Fibroblast of skin of right biceps (primary cell): ENCODE data around the gene MCOLN2.

Experiments used
- DNase-seq: peaks from one replicate; pipeline ENCODE4 v3.0.0-alpha.2; 2013

The MCOLN2 gene

DNA sequence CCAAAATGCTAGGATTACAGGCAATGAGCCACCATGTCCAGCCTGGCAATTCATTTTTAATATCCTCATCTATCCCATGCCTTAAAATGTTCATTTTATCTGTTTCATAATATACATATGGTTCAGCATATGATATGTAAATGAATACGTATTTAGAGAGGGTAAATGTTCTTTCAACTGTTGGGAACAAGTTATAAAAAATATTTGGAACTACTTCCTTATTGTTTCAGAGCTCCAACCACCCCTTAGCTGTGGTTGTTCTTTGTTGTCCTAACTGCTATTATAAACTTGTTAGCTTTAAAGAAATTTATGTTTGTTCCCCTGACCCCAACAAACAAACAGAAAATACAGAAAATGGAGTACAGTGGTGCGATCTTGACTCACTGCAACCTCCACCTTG lies 14.5 kb downstream of the MCOLN2 start:
- DNase-seq, result no peak

DNA sequence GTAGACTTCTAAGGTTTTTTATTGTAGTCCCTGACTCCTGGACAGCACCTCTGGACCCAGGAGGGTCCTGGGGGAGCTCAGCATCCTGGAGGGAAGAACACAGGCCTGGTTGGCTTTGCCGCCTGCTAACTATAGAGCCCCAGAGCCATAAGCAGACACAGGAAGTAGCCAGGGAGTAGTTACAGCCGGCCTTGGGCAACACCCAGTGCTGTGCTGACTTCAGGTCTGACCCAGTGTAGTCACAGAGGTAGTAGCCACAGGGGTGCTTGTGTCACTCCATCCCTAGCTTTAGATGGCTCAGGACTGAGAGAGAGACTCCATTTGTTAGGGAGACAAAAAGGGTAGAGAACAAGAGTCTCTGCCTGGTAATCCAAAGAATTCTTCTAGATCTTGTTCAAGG lies 21.9 kb downstream of the MCOLN2 start:
- no peak for DNase-seq

DNA sequence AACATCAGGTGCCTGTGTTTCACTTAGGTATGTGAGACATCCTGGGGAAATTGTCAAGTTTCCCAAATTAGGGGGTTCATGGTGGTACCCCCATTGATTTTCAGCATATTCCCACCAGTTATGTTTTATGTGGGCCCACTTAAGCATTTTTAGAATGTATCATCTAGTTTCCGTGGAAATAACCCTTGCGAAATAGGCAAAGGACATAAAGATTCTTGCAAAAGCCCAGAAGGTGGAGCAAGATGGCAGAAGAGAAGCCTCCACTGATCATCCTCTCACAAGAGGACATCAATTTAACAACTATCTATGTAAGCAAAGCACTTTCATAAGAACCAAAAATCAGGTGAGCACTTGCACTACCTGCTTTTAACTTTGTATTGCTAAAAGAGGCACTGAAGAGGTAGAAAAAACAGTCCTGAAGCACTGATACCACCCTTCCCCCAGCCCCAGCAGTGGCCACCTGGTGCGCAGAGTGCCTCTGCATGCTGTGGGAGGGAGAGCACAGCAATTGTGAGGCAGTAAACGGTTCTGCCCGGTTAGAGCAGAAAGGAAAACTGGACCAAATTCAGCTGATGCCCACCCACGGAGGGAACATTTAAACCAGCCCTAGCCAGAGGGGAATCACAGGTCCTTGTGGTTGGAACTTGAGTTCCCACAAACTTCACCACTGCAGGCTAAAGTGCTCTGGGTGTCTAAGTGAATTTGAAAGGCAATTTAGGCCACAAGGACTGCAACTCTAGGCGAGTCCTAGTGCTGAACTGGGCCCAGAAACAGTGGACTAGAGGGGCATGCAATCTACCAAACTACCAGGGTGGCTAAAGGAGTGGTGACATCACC lies 23.2 kb downstream of the MCOLN2 start:
- DNase-seq, result peak; percentile 7

DNA sequence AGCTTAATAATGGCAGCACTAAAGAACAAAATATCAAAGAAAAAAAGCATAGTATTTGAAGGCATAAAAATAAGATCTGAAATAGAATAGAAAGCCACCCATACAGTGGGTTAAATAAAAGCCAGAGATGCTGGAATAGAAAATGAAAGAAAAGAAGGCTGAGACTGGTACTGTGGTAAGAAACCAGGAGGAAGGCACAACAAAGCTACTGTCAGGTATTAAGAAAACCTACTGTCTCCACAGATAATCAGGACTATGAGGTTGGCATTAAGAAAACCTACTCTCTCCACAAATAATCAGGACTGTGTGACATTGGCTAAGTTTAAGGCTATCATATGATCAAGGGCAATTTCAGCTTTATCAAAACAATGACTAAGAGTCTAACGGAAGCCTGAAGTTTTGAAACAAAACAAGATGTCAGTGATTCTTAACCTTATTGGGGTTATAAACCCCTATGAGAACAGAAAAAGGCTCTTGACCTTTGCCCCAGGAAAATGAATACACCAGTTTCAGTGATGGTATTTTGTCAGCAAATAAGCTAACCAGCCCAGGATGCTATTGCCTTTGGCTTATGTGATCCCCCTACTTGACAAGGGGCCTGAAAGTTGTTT lies 24.4 kb downstream of the MCOLN2 start:
- no peak for DNase-seq

DNA sequence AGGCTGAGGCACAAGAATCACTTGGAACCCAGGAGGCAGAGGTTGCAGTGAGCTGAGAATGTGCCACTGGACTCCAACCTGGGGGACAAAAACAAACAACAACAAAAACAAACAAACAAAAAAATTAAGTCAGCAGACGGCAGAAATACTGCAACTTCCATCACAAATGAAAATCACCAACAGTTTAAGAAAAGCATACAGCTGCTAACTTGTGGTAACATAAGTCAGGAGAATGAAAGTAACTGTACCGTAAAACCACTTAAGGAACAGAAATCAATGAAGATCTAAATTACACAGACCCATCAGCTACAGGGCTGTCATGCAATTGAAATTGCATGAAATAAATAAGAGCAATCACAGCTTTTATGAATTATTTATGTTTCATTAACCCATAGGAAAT lies 25.0 kb downstream of the MCOLN2 start:
- DNase-seq, result no peak

DNA sequence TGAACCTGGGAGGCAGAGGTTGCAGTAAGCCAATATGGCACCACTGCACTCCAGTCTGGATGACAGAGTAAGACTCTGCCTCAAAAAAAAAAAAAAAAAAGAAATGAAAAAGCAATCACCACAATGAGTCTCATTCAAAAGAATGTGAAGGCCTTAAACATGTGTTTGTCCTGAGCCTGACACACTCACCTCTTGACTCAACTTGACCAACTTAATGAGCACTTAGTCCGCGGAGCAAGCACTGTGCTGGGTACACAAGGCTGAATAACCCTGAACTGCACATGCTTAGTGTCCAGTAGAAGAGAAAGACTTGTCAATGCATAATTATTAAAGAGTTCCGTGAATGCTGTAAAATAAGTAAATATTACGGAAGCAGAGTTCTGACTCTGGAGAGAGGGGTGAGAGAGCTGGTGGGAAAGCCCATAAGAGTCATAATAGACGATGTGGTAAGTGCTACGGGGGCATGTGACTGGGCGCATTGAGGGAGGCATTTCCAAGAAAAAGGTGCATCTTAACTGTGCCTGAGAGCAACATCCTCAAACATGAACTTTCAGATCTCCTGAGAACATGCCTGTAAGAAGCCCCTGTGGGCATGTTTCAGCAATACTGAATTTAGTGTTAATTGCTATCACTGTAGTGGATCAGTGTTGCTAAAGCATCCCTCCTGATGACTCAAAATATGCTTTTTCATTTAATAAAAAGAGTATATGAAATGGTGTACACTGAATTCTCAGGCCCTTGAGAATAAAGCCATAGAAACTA lies 27.2 kb downstream of the MCOLN2 start:
- DNase-seq, result no peak

DNA sequence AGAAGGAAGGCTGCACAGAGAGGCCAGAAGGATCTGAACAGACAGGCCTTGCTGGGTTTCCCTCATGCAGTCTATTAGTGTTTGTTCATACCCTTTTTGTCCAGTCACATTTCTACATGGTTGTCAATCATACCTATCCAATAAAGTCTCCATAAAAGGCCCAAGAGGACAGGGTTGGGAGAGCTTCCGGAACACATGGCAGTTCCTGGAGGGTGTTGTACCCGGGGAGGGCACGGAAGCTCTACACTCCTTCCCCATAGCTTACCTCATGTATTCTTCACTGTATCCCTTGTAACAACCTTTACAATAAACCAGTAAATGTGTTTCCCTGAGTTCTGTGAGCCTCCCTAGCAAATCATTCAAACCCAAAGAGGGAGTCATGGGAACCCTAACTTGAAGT lies 28.0 kb downstream of the MCOLN2 start:
- DNase-seq, result no peak

DNA sequence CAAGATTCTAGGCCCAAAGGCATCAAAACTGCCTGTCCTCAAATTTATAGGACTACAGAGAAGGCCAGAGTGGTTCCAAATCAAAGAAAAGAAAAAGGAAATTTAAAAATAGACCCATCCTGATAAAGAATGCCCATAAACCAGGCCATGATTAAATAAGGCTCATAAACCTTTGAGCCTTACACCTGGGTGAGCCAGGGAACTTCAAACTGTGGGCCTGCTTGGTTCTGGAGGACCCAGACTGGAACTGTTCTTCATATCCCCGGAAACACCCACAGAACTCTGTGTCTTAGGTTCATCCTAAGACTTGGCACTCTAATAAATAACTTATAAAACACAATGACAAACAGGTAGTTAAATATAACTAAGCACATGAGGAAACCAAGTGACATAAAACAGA lies 28.8 kb downstream of the MCOLN2 start:
- no peak for DNase-seq

DNA sequence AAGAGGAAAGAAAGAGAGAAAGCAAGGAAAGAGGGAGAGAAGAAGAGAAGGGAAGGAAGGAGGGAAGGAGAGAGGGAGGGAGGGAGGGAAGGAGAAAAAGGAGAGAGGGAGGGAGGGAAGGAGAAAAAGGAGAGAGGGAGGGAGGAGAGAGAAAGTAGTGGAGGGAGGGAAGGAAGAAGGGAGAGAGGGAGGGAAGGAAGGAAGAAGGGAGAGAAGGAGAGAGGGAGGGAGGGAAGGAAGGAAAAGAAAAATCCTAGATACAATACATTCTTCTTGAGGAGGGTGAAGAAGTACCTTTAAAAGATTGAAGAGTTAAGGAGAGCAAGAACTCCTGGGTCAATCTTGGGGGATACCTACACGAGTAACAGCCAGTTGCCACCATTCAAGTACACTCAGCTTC lies 29.2 kb downstream of the MCOLN2 start:
- no peak for DNase-seq

DNA sequence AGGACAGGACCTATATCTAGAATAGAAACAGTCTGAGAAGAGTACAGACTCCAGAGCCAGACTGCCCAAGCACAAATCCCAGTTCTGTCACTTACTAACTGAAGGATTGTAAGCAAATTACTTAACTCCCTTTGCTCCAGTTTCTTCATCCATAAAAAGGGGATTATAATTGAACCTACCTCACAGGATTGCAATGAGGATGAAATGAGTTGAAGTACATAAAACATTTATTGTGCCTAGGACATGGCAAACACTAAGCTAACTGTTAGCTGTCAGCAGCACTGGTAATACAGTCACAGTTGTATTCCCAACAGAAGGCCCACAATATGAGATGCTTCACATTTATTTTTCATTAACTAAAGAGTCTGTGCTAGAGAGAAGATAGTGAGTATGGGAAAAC lies 33.9 kb downstream of the MCOLN2 start:
- no peak for DNase-seq

DNA sequence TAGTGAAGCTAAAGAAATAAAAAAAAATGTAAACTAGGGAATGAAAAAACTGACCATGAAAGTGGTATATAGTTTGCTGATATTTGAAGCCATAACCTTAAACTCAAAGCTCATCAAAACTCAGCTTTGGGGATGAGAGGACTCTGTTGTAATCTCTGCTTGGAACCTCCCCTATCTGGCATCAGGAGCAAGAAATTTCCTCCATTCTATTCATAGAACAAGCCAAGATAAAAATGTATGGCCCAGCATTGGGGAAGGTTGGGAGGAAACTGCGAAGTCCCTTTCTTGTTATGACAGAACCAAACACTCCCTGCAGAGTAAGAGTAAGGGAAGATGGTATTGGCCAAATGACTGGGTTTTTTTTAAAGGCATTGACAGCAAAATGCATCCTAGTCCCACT lies 35.6 kb downstream of the MCOLN2 start:
- DNase-seq, result no peak

DNA sequence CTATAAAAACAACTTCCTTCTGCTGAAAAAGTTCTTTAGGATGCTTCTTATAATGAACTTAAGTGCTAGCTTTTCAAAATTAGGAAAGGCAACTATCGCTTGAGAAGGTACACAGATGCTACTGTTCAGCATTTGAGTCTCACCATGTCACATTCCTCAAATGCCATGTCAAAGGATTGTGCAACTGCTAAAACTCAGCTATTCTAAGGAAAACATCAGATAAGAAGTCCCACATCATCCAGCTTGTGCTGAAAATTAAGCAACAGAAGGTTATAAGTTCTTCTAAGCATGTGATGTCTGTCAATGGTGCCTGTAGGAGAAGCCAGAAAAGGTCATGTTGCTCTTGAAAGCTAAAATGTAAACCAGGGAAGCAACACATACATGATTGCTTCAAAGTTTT lies 36.5 kb downstream of the MCOLN2 start:
- DNase-seq, result peak; percentile 60

DNA sequence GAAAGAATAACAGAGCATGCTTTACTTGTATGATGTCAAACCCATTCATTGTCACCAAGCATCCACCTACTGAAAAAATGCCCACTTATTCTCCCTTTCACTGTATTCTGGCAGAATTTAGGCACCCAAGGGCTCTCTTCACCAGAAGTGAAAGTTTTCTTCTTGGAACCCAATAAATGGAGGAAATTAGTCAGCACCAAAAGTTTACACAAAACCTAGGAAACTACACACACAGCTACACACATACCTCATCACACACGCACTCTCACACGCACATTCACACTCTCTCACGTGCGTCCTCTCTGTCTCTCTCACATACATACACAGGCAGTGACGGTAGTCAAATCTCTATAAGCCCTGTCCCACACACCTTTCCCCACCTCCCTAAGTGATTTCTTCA lies 37.6 kb downstream of the MCOLN2 start:
- no peak for DNase-seq

DNA sequence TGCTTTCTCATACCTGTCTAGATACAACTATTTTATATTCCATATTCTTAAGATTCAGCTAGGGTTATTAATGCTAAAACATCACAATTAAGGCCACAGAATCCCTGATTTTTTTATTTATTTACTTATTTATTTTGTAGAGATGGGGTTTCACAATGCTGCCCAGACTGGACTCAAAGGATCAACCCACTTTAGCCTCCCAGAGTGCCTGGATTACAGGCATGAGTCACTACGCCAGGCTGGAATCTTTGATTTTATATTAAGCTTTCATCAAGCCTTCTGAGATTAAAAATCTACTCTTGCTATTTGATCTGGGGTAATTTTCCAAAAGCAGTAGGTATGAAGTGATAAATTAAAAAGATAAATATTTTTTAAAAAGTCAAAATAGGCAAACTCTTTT lies 38.9 kb downstream of the MCOLN2 start:
- no peak for DNase-seq

DNA sequence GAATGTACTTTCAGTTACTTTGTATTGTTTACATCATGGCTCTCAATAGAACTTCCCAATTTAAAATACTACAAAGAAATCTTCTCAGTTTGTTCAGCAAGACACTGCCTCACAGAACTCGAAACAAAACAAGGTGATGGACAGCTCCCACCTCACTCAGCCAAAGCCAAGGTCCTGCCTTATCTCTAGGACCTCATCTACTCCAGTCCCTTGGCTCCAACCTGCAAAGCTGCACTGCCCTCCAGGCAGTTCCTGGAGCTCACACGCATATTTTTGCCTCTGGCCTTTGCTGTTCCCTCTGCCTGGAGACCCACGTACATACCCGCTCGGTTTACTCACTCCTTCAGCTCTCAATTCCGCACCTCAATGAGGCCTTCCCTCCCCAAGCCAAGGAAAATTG lies 40.3 kb downstream of the MCOLN2 start:
- no peak for DNase-seq

DNA sequence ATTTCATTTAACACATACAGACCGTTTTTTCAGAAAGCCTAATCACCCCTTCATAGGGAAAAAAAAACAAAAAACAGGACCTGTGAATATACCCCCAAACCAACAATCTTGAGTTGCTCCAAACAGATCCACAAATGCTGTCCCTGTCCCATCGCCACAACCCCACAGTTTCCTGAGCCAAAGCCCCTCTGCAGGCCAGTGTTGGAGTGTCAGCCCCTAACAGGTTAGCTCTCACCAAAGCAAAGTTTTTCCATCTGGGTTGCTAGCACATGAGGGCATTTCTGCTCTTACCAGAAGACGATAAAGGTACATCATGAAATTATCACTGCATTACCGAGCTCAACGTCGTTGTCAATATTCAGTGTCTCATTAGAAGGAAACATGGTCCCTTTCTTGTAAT lies 40.8 kb downstream of the MCOLN2 start:
- DNase-seq, result no peak

DNA sequence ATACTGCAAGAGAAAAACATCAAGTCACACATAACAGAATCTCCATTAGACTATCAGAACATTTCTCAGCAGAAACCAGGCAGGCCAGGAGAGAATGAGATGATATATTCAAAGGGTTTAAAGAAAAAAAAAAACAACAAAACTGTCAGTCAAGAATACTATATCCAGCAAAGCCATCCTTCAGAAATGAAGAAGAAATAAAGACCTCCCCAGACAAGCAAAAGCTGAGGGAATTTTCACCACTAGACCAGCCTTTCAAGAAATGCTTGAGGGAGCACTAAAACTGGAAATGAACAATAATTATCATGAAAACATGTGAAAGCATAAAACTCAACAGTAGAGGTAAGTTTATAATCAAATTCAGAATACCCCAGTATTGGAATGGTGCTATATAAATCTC lies 47.2 kb downstream of the MCOLN2 start:
- no peak for DNase-seq

DNA sequence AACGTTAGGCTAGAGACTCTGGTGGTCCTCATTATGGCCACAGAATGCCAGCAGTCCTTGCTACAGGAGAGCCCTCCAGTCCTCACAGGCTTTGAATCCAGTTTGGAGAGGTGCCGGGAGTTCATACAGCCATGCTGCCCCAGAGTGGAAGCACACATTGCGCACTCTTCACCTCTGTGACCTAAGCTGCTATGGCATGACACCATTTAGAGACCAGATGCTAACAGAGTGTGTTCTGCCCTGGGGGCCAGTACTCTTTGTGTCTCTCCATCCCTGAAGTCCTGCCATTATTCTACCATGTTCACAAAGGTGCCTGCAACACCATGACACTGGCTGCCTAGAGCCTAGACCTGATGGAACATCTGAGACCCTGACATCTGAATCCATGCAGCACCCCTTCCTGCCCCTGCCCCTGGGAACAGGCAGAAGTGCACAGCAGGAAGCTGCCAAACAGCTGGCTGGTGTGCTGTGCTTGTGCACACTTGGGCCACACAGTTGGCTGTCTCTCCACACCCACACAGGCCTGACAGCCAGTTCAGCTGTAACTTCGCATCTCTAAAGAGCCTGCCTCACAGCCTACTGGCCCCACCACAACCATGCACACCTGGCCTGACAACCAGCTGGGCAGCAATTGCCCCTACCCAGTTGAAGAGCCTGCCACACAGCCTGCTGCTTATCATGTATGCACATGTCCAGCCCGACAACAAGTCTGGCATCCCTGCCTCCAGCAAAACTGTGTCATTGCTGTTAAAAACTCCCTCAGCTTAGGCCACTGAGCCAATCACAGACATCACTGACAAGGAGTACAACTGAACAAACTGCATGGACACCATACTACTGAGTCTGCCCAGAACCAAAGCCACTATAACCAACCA lies 49.1 kb downstream of the MCOLN2 start:
- no peak for DNase-seq

DNA sequence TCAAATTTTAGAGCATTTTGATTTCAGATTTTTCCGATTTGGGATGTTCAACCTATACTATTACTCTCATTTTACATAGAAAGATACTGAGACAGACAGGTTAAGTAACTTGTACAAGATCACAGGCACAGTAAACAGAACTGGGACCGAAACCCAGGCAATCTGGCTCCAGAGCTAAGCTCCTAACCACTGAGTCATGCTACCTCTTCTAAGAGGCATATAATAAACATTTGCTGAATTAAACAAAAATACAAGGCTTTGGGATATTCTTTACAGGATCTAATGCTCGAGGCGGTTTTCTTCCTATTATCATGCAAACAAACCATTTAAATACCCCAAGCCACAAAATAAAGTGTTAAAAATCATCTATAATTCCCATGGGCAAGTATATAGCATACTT lies 50.3 kb downstream of the MCOLN2 start:
- DNase-seq, result no peak

DNA sequence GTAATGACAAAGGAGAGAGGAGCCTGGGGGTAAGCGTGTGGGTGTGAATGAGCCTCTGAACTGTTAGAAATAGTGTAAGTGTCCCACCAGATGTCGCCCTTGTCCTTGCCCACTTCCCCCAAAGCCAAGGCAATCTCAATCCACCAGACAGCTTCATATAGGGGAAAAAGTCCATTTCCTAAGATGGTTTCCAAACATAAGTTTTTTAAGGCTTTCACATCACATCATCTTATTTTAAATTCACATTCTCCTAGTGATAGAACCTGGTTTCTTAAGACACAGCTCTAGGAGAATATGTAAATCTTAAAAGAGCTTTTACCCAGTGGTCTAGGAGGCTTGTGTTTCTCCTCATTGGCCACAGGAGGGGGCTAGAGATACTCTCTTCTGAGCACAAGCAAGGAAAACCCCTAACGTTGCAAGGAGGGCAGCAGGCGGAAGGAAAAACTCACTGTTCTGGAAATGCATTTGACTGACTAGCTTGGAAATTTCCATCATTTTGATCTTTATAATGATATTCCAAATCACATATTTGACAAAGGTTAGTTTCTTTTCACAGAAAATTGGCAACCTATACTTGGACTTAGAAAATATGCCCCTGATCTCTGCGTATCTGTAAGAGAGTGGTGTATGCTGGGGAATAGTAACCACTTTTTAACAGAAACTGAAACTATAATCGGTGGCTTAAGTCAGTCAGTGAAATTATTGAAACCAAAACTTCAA lies 52.0 kb downstream of the MCOLN2 start:
- peak; percentile 85 for DNase-seq

DNA sequence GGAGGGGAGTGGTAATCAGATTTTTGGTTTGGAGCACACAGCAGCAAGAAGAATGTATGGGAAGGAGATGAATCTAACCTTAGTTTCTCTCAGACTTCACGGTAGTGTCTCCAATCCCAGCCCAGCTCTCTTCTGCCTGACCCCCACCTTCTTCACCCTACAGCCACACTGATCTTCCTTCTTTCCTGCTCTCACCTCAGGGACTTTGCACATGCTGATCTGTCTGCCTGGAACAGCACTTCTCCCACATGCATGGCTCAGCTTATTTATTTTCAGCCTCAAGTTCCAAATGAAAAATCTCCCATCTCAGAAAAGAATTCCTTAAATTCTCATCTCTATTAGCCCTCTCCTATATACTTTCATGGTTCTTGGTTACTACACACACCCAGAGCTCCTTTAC lies 55.1 kb downstream of the MCOLN2 start:
- DNase-seq, result no peak

DNA sequence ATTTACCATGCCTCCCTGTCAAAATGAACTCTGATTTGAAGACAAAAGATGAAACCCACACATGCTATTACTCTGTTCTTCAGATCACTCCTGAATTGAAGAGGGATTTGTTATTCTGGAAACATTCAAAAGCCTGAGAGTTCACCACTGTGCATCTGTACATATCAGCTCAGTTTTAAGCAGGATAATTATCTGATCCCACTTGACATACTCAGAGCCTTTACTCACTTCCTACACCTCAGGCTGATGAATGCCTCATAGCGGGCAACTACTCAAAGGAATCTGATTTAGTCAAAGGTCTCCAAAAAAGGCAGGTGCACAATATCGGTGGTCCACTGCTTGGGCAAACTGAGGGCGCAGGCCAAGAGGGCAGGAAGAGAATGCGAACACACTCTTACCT lies 56.4 kb downstream of the MCOLN2 start:
- DNase-seq, result no peak
